Chondrocyte (in vitro differentiated cells): ENCODE data around the gene LYPD1. TPM values are rescaled to one million over a fixed set of nuclear protein-coding genes. Genes with fewer than 3 reads are reported as not detected.

ENCODE experiments used
- DNase-seq: peaks from one replicate; pipeline ENCODE4 v3.0.0; 2021; ENCODE audit warnings: mixed read lengths, low spot score
- H3K27ac Mint-ChIP-seq: one replicate; pipeline ENCODE4 v1.8.0; 2021; ENCODE audit warnings: mild to moderate bottlenecking, moderate library complexity, mixed read lengths; ENCODE audit not compliant: unreplicated experiment
- H3K27me3 Mint-ChIP-seq: 2 replicates; pipeline ENCODE4 v1.8.0; 2021; ENCODE audit warnings: low read depth, mixed read lengths
- H3K36me3 Mint-ChIP-seq: 2 replicates; pipeline ENCODE4 v1.8.0; 2021; ENCODE audit warnings: low read depth, mixed read lengths
- H3K4me1 Mint-ChIP-seq: 2 replicates; pipeline ENCODE4 v1.8.0; 2021; ENCODE audit warnings: low read depth, mild to moderate bottlenecking, mixed read lengths
- H3K4me3 Mint-ChIP-seq: one replicate; pipeline ENCODE4 v1.8.0; 2021; ENCODE audit warnings: mild to moderate bottlenecking, moderate library complexity, mixed read lengths; ENCODE audit not compliant: unreplicated experiment
- H3K9me3 Mint-ChIP-seq: 2 replicates; pipeline ENCODE4 v1.8.0; 2021; ENCODE audit warnings: low read depth, mixed read lengths
- CTCF ChIP-seq: fragments of 200-600 bp; sonication (generic); IDR thresholded peaks from 2 replicates; pipeline ENCODE4 v1.5.0; 2021; ENCODE audit warnings: antibody characterized with exemption, mild to moderate bottlenecking, moderate library complexity
- total RNA-seq: library from RNA; stranded (reverse); gene quantifications from 3 replicates; pipeline ENCODE4 v1.2.1, GENCODE V29; 2021

Gene LYPD1
- total RNA-seq, 1 donor from 2014 or later: 5.0 TPM

DNA sequence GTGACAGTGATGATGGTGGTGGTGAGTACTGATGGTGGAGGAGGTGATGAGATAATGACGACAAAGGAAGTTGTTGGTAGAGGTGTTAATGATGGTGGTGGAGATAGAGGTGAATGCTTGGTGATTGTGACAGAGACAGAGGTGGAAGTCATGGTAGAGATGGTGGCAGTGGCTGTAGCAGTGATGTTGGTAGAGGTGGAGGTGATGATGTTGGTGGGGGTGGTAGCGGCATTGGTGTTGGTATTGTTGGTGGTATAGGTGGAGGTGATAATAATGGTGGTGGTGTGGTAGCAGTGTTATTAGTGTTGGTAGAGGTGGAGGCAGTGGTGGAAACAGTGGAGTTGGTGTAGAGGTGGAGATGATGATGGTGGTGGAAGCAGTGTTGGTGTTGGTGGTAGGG, 36.4 kb downstream of the LYPD1 start:
- H3K4me1 Mint-ChIP-seq: no peaks in the 10 kb centered on the region
- H3K4me3 Mint-ChIP-seq: no peak overlapping the region
- TF ChIP-seq CTCF: no peak
- no peaks in the 10 kb centered on the region for H3K36me3 Mint-ChIP-seq
- no peak overlapping the region for H3K27ac Mint-ChIP-seq
- peaks cover 5% of the 10 kb centered on the region for H3K9me3 Mint-ChIP-seq
- DNase-seq: no peak
- peaks cover 13% of the 10 kb centered on the region for H3K27me3 Mint-ChIP-seq

DNA sequence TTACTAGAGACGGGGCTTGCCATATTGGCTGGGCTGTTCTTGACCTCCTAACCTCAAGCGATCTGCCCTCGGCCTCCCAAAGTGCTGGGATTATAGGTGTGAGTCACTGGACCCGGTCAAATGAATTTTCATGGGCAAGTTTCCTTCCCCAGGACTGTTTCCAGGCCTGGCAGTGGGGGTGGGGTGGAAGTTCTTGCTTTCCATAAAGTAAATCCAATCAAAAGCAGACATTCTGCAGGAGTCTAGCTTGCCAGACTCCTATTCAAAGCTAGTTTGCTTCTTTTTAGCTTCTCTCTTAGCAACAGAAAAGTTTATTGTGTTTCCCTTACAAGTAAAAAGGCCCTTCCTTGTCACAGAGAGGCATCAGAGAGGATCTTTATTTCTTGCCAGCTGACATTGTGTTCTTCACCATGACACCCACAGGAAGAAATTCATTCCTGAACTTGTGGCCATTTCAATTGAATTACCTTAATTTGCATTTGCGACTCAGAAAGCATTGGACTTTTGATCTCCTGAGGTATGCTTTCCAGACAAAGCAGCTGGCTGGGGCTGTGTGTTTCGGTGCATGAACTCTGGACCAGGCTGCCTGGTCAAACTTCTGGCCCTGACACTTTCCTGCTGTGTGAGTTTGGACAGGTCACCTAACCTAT, 37.9 kb downstream of the LYPD1 start:
- no peak overlapping the region for H3K27ac Mint-ChIP-seq
- H3K36me3 Mint-ChIP-seq: no peaks in the 10 kb centered on the region
- H3K4me3 Mint-ChIP-seq: no peak overlapping the region

GRCh38 chr2:132627536-132627935, 42.5 kb downstream of the LYPD1 start:
- no peak overlapping the region for H3K4me3 Mint-ChIP-seq
- no peak for TF ChIP-seq CTCF
- DNase-seq: no peak

More for the DNA sequence above, 37.9 kb downstream of the LYPD1 start:
- Mint-ChIP-seq H3K27me3 (peaks cover 13% of the 10 kb centered on the region), H3K9me3 (peaks cover 5% of the 10 kb centered on the region), H3K4me1 (no peaks in the 10 kb centered on the region)
- TF ChIP-seq CTCF: no peak
- DNase-seq: no peak

DNA sequence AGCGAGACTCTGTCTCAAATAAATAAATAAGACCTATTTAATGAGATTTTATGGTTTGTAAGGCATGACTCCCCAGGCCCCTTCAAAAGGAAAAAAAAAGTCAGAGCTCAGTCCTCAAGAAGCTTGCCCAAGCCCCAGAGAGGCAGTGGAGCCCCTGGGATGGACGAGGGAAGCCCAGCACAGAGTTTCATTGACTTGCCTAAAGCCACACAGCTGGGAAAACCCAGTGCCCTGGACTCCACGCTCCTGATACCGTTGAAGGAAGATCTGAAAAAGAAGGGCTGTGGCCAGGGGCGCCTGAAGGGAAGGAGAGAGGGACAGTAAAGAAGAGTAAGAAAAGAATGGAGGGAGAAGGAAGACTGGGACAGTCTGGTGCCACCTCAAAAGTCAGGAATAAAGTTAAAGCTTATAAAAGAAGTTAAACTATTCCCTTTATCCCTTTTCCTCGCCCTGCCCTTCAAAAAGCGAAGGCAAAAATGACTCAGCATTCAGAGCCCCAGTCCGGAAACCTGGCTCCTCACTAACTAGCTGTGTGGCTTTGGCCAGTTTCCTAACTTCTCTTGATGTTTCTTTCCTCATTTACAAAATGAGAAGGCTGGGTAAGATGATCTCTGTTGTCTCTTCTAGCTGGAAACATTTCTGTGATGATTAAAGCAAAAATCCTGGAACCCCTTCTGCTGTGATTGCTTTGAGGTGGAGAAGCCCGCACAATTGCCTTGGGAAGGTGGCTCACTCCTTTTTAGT, 46.7 kb downstream of the LYPD1 start:
- H3K27ac Mint-ChIP-seq: no peak overlapping the region
- H3K4me1 Mint-ChIP-seq: no peaks in the 10 kb centered on the region
- DNase-seq: no peak
- no peaks in the 10 kb centered on the region for H3K9me3 Mint-ChIP-seq
- no peak for TF ChIP-seq CTCF
- no peaks in the 10 kb centered on the region for H3K36me3 Mint-ChIP-seq
- peaks cover 5% of the 10 kb centered on the region for H3K27me3 Mint-ChIP-seq
- no peak overlapping the region for H3K4me3 Mint-ChIP-seq

More at GRCh38 chr2:132627536-132627935, 42.5 kb downstream of the LYPD1 start:
- Mint-ChIP-seq H3K36me3 (no peaks in the 10 kb centered on the region), H3K4me1 (no peaks in the 10 kb centered on the region), H3K27ac (no peak overlapping the region), H3K9me3 (no peaks in the 10 kb centered on the region), H3K27me3 (peaks cover 11% of the 10 kb centered on the region)

- no peaks in the 10 kb centered on the region for H3K4me1 Mint-ChIP-seq
- H3K9me3 Mint-ChIP-seq: no peaks in the 10 kb centered on the region
- H3K4me3 Mint-ChIP-seq: no peak overlapping the region
- TF ChIP-seq CTCF: no peak
- H3K36me3 Mint-ChIP-seq: no peaks in the 10 kb centered on the region
- H3K27ac Mint-ChIP-seq: no peak overlapping the region
- peaks cover 7% of the 10 kb centered on the region for H3K27me3 Mint-ChIP-seq
- no peak for DNase-seq
Measured at GRCh38 chr2:132621131-132621875, 48.7 kb downstream of the LYPD1 start.
